Inflammatory macrophage treated with lipopolysaccharide for 4 hours (primary cell): Measurements from ENCODE around the gene PBX1.

Source experiments
- DNase-seq: peaks from one replicate; pipeline ENCODE4 v3.0.0-alpha.2; 2020

PBX1 gene

GRCh38 chr1:164843743-164844500 is 284.9 kb downstream of the PBX1 start:
- no peak for DNase-seq

GRCh38 chr1:164846731-164847691 is 288.0 kb downstream of the PBX1 start:
- no peak for DNase-seq

GRCh38 chr1:164853146-164853545 is 294.2 kb downstream of the PBX1 start:
- DNase-seq = no peak

- no peak for DNase-seq
Observed at GRCh38 chr1:164855716-164856329, 296.8 kb downstream of the PBX1 start.

GRCh38 chr1:164856381-164856780 is 297.4 kb downstream of the PBX1 start:
- DNase-seq = no peak

- no peak for DNase-seq
Observed at GRCh38 chr1:164857439-164857838, 298.5 kb downstream of the PBX1 start.

- no peak for DNase-seq
Observed at GRCh38 chr1:164858096-164858632, 299.2 kb downstream of the PBX1 start.

GRCh38 chr1:164861632-164862031 is 302.6 kb downstream of the PBX1 start:
- DNase-seq = no peak

- no peak for DNase-seq
Observed at GRCh38 chr1:164863056-164863455, 304.1 kb downstream of the PBX1 start.

- DNase-seq = no peak
Observed at GRCh38 chr1:164864161-164864560, 305.2 kb downstream of the PBX1 start.

- DNase-seq = no peak
Observed at GRCh38 chr1:164865385-164865784, 306.4 kb downstream of the PBX1 start.

- no peak for DNase-seq
Observed at GRCh38 chr1:164867590-164867989, 308.6 kb downstream of the PBX1 start.

GRCh38 chr1:164868990-164869389 is 310.0 kb downstream of the PBX1 start:
- DNase-seq = no peak

- no peak for DNase-seq
Observed at GRCh38 chr1:164875518-164875917, 316.5 kb downstream of the PBX1 start.

GRCh38 chr1:164876398-164877116 is 317.6 kb downstream of the PBX1 start:
- no peak for DNase-seq

GRCh38 chr1:164880199-164880598 is 321.2 kb downstream of the PBX1 start:
- DNase-seq = no peak

GRCh38 chr1:164880644-164881043 is 321.7 kb downstream of the PBX1 start:
- no peak for DNase-seq

- no peak for DNase-seq
Observed at GRCh38 chr1:164885311-164885710, 326.3 kb downstream of the PBX1 start.

GRCh38 chr1:164886101-164886500 is 327.1 kb downstream of the PBX1 start:
- DNase-seq = no peak

- DNase-seq = no peak
Observed at GRCh38 chr1:164891615-164892014, 332.6 kb downstream of the PBX1 start.

GRCh38 chr1:164895026-164895912 is 336.3 kb downstream of the PBX1 start:
- DNase-seq = no peak
